Hepatocyte (in vitro differentiated cells): ENCODE data around the gene GPATCH8. TPM values are rescaled to one million over a fixed set of nuclear protein-coding genes. Genes with fewer than 3 reads are reported as not detected.

Source experiments
- DNase-seq: peaks from one replicate; pipeline ENCODE4 v3.0.0-alpha.2; 2016; ENCODE audit warnings: low spot score
- H2AFZ ChIP-seq: fragments of 200-600 bp; sonication (generic); 2 replicates; pipeline ENCODE4 v1.6.0; 2016; ENCODE audit warnings: antibody characterized with exemption, mild to moderate bottlenecking
- H3K27ac ChIP-seq: fragments of 200-600 bp; sonication (generic); 2 replicates; pipeline ENCODE4 v1.5.1; 2016; ENCODE audit warnings: mild to moderate bottlenecking
- H3K27me3 ChIP-seq: fragments of 200-600 bp; sonication (generic); 2 replicates; pipeline ENCODE4 v1.6.1; 2016
- H3K36me3 ChIP-seq: fragments of 200-600 bp; sonication (generic); replicated peaks from 2 replicates; pipeline ENCODE4 v1.5.1; 2016; ENCODE audit warnings: low read depth; ENCODE audit not compliant: insufficient read depth
- H3K4me1 ChIP-seq: fragments of 200-600 bp; sonication (generic); 2 replicates; pipeline ENCODE4 v1.5.1; 2016; ENCODE audit warnings: mild to moderate bottlenecking, moderate library complexity; ENCODE audit not compliant: insufficient read depth
- H3K4me2 ChIP-seq: fragments of 200-600 bp; sonication (generic); 2 replicates; pipeline ENCODE4 v1.6.0; 2016
- H3K4me3 ChIP-seq: fragments of 200-600 bp; sonication (generic); 2 replicates; pipeline ENCODE4 v1.5.1; 2016; ENCODE audit warnings: mild to moderate bottlenecking
- H3K79me2 ChIP-seq: fragments of 200-600 bp; sonication (generic); 2 replicates; pipeline ENCODE4 v1.6.0; 2017; ENCODE audit warnings: mild to moderate bottlenecking
- H3K9me2 ChIP-seq: fragments of 200-600 bp; sonication (generic); replicated peaks from 2 replicates; pipeline ENCODE4 v1.6.0; 2017; ENCODE audit warnings: mild to moderate bottlenecking; ENCODE audit not compliant: insufficient read depth
- H3K9me3 ChIP-seq: fragments of 200-600 bp; sonication (generic); 2 replicates; pipeline ENCODE4 v1.5.1; 2016; ENCODE audit warnings: low read depth, mild to moderate bottlenecking
- H4K20me1 ChIP-seq: fragments of 200-600 bp; sonication (generic); 2 replicates; pipeline ENCODE4 v1.6.0; 2016; ENCODE audit warnings: mild to moderate bottlenecking; ENCODE audit not compliant: insufficient read depth, poor library complexity, severe bottlenecking
- CTCF ChIP-seq: fragments of 200-600 bp; sonication (generic); IDR thresholded peaks from 2 replicates; pipeline ENCODE4 v1.5.1; 2016; ENCODE audit warnings: antibody characterized with exemption, mild to moderate bottlenecking; ENCODE audit not compliant: poor library complexity
- EZH2 ChIP-seq: fragments of 200-600 bp; sonication (generic); IDR thresholded peaks from 2 replicates; pipeline ENCODE4 v1.6.1; 2016; ENCODE audit warnings: antibody characterized with exemption, mild to moderate bottlenecking, borderline replicate concordance
- EZH2phosphoT487 ChIP-seq: fragments of 200-600 bp; sonication (generic); IDR thresholded peaks from one replicate; pipeline ENCODE4 v1.6.1; 2018; ENCODE audit warnings: antibody characterized with exemption, mild to moderate bottlenecking, low read depth, moderate library complexity; ENCODE audit not compliant: unreplicated experiment, severe bottlenecking
- WGBS: methylation state at CpG from one replicate; pipeline ENCODE4 v1.1.6; 2016; ENCODE audit warnings: low lambda C conversion rate; ENCODE audit errors: missing lambda C conversion rate; 5-methylcytosine and 5-hydroxymethylcytosine counted together
- polyA plus RNA-seq: library from polyadenylated mRNA; unstranded; fragments of >200 nt; fragmentation: Nextera tagmentation; extraction: Ambion mirVana; gene quantifications from 2 replicates; pipeline ENCODE4 v1.2.1, GENCODE V29; 2016
- total RNA-seq: library from RNA; depleted of rRNA; stranded (reverse); fragments of >200 nt; gene quantifications from 2 replicates; pipeline ENCODE4 v1.2.3, GENCODE V29; 2014

Gene GPATCH8
- total and polyA plus RNA-seq, 2 experiments from 2014 or later, result 30.0 to 42.1 TPM

- Histone ChIP-seq H3K9me2 (no peaks in the 10 kb centered on the region), H3K4me1 (no peaks in the 10 kb centered on the region), H3K27ac (no peak overlapping the region), H4K20me1 (peaks cover 36% of the 10 kb centered on the region), H3K27me3 (no peaks in the 10 kb centered on the region), H3K36me3 (no peaks in the 10 kb centered on the region), H3K4me3 (no peak overlapping the region), H3K4me2 (no peak overlapping the region), H2AFZ (no peak overlapping the region), H3K9me3 (no peaks in the 10 kb centered on the region), H3K79me2 (peaks cover 95% of the 10 kb centered on the region)
- TF ChIP-seq CTCF (no peak), EZH2phosphoT487 (no peak), EZH2 (no peak)
- 97% methylated on average over 6 of the region's 6 CpGs for WGBS
- no peak for DNase-seq
Observed at GRCh38 chr17:44473367-44473766, 29.8 kb downstream of the GPATCH8 start.

GRCh38 chr17:44469676-44470075 is 33.5 kb downstream of the GPATCH8 start:
- no peak for DNase-seq
- Histone ChIP-seq H3K27ac (no peak overlapping the region), H3K4me1 (no peaks in the 10 kb centered on the region), H3K27me3 (no peaks in the 10 kb centered on the region), H3K9me2 (no peaks in the 10 kb centered on the region), H4K20me1 (peaks cover 43% of the 10 kb centered on the region), H2AFZ (no peak overlapping the region), H3K4me3 (no peak overlapping the region), H3K79me2 (peaks cover 95% of the 10 kb centered on the region), H3K4me2 (no peak overlapping the region), H3K9me3 (no peaks in the 10 kb centered on the region), H3K36me3 (no peaks in the 10 kb centered on the region)
- TF ChIP-seq CTCF (no peak), EZH2phosphoT487 (no peak), EZH2 (no peak)
- WGBS, result 85% methylated on average over 2 of the region's 2 CpGs

GRCh38 chr17:44467108-44467507 is 36.1 kb downstream of the GPATCH8 start:
- Histone ChIP-seq H3K4me1 (no peaks in the 10 kb centered on the region), H3K36me3 (no peaks in the 10 kb centered on the region), H3K9me3 (no peaks in the 10 kb centered on the region), H3K9me2 (no peaks in the 10 kb centered on the region), H3K27ac (no peak overlapping the region), H3K4me2 (no peak overlapping the region), H3K27me3 (no peaks in the 10 kb centered on the region), H3K4me3 (no peak overlapping the region), H2AFZ (no peak overlapping the region), H4K20me1 (peaks cover 45% of the 10 kb centered on the region), H3K79me2 (peaks cover 84% of the 10 kb centered on the region)
- no peak for DNase-seq
- WGBS, result 74% methylated on average over 3 of the region's 3 CpGs
- no peak for TF ChIP-seq CTCF
- no peak for TF ChIP-seq EZH2

- no peak overlapping the region for H3K4me3 ChIP-seq
- H3K27me3 ChIP-seq, result no peaks in the 10 kb centered on the region
- no peak overlapping the region for H2AFZ ChIP-seq
- H3K4me1 ChIP-seq, result no peaks in the 10 kb centered on the region
- H3K4me2 ChIP-seq, result no peak overlapping the region
- no peaks in the 10 kb centered on the region for H3K9me2 ChIP-seq
- no peaks in the 10 kb centered on the region for H3K36me3 ChIP-seq
- H3K9me3 ChIP-seq, result no peaks in the 10 kb centered on the region
- peaks cover 45% of the 10 kb centered on the region for H4K20me1 ChIP-seq
- peaks cover 84% of the 10 kb centered on the region for H3K79me2 ChIP-seq
- DNase-seq, result no peak
- TF ChIP-seq CTCF, result no peak
- H3K27ac ChIP-seq, result no peak overlapping the region
Observed at GRCh38 chr17:44466339-44466738, 36.9 kb downstream of the GPATCH8 start.
